GM18907 (cell line): ENCODE measurements around the gene ZFYVE28.

ENCODE experiments used
- ATAC-seq: cut with Tn5 transposase; IDR thresholded peaks from one replicate; pipeline ENCODE4 v1.9.1; 2021; ENCODE audit warnings: mild to moderate bottlenecking, moderate library complexity; ENCODE audit not compliant: unreplicated experiment

Gene ZFYVE28

DNA sequence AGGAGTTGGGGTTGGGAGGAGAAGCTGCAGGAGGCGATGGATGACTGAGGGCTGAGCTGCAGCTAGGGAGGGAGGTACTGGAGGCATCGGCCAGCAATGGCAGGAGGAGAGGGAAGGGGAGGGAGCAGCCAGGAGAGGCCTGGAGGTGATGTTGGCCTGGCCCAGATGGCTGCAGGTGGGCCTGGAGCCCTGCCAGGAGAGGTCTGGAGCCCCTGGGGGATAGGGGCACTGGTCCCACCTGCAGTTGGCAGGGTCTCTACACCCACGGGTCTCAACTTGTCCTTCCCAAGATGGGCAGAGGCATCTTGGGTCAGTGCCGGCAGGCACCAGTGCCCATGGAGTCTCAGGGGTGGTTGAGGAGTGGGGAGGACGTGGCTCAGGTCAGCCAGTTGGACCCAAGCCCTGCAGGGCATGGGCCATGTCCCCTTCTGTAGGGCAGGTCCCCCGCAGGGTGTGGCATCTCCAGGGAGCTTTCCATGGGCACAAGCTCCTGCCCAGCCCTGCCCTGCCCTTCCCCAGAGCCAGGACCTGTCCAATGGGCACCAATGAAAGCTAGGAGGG lies 153.9 kb downstream of the ZFYVE28 start:
- ATAC-seq, result no peak

DNA sequence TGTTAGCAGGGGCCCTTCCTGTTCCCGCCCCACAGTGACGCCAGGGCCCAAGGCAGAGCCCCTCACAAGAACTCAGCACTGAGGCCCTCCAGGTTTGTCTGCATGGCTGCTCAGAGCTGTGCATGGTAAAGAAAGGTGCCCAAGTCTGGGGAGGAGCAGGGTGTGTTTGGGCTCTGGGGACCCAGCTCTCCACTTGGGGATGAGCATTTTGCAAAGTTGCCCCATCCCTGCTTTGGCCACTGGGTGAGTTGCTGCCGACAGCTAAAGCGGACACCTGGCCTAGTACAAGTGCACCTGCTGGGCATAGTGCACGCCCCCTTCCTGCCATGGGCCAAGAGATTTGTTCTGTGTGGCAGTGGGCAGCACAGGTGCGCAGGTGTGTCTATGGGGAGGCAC lies 154.5 kb downstream of the ZFYVE28 start:
- ATAC-seq, result no peak

DNA sequence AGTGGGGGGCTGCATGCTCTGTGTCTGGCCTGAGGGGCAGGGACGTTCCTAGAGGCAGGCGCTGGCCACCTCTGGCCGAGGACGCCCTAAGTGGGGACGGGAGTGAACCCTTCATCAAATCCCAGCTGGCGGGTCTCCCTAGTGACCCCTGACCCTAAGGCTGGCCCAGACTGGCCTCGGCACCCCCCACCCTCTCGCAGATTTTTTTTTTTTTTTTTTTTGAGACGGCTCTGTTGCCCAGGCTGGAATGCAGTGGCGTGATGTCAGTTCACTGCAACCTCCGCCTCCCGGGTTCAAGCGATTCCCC lies 155.5 kb downstream of the ZFYVE28 start:
- ATAC-seq, result no peak

DNA sequence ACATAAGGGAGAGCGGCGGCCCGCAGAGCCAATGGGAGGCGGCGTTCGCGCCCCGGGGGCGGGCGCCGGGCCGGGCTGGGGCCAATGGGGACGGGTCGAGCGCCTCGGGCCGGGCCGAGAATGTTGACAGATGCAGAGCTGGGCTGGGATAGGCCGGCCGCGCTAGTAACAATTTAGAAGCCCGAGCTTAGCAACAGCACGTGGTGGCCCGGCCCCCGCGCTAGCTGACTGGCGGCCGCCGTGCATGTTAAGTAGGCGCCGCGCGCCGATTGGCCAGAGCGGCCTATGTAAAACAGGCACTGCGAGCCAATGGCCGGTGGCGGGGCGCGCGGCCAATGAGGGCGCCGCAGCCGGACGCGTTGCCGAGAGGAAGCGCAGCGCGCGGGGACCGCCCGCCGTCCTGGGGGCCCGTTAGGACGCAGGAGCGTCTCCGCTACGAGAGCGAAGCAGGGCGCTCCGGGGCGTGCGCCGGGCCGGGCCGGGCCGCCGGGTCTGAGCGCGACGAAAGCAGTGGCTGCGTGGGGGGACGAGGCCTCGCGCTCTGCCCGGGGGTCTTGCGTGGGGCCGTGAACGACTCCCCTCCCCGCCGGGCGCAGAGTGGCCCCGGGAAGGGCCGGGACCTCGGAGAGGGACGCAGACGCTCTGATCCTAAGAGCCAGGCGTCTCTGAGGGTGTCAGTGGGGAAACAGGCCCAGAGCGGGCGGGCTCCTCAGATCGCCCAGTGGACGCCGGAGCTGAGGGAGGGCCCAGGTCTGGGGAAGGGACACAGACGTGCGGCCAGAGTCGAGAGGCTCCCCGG lies 156.1 kb downstream of the ZFYVE28 start:
- ATAC-seq, result peak; percentile 91

DNA sequence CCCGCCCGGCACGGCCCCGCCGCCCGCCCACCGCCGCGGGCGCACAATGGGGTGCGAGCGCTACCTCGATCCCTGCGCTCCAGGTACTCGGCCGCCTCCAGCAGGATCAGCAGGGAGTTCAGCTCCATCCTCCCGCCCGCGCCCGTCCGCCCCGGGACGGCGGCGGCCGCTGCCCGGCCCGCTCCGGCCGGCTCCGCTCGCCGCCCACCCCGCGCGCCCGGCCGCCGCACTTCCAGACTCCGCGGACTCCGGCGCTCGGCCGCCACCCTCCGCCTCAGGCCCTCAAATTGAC lies 156.6 kb downstream of the ZFYVE28 start, which contains the start of gene MXD4:
Gene MXD4 (minus strand): TSS at position 257 of the 292 bp plus-strand sequence. CDS start 129 bp downstream, at position 128.
- no peak for ATAC-seq

- peak; percentile 31 for ATAC-seq
These were observed 157.2 kb downstream of the ZFYVE28 start for GRCh38 chr4:2261110-2261852.

DNA sequence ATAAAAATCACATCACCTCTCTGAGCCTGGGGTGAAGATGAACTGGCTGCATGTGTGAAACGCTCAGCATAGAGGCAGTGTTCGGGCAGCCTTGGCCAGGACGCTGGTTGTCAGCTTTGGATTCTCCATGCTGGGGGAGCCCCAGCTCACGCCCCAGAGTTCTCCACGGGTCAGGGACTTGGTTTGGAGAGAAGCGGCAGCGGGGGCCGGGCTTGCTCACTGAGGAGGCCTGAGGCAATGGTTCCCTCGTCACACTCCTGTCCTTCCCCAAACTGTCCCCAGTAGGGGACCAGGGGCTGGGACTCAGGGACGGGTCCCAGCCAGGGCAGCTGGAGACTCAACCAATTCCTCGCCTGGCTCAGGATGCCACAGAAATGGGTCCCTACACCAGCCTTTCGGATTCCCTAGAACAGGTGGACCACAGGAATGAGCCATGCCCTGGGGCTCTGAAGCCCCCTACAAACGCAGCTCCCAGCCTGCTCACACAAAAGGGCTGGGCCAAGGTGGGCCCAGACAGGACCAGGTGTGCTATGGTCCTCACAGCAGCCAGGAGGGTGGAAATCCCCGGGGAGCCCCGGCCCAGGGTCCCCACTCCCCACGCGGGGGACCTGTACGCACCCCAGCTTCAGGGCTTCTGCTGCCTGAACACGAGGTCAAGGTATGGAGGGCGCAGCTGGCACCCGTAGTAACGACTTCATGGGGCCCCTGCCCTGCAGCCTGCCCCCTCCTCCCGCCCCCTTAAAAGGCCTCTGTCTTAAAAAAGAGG lies 157.9 kb downstream of the ZFYVE28 start:
- no peak for ATAC-seq

DNA sequence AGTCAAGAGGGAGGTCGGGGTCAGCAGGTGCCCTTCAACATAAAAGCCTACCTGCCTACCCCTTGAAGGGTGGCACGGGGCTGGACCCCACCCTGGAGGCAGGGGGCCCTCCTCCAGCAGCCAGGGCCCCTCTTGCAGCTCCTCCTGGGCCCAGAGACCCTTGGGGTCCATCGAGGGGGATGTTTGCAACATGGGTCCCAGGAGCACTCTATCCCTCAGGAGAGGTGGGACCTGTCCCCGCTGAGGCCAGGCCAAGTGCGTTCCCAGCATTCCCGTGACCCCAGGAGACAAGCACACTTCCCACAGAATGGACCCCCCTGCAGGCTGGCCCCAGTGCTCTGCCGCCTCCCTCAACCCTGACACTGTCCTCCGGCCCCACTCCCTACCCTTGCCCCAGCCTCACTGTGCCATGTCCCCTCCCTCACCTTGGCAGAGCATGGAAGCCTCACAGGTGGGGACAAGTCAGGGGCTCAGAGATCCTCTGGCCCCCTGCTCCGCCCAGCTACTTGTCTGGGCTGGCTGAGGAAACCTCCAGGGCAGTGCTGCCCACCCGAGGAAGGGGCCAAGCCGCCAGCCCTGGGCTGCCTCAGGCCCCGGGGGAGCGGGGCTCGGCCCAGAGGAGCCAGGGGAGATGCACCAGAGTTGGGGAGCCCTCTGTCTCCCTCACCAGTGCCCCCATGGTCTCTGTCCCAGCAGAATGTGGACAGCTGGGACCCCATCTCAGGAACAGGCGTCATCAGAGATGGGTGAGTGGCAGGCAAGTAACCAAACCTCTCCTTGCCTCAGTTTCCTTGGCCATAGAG lies 158.7 kb downstream of the ZFYVE28 start:
- ATAC-seq, result no peak

GRCh38 chr4:2259036-2259540 lies 159.4 kb downstream of the ZFYVE28 start:
- ATAC-seq, result no peak

DNA sequence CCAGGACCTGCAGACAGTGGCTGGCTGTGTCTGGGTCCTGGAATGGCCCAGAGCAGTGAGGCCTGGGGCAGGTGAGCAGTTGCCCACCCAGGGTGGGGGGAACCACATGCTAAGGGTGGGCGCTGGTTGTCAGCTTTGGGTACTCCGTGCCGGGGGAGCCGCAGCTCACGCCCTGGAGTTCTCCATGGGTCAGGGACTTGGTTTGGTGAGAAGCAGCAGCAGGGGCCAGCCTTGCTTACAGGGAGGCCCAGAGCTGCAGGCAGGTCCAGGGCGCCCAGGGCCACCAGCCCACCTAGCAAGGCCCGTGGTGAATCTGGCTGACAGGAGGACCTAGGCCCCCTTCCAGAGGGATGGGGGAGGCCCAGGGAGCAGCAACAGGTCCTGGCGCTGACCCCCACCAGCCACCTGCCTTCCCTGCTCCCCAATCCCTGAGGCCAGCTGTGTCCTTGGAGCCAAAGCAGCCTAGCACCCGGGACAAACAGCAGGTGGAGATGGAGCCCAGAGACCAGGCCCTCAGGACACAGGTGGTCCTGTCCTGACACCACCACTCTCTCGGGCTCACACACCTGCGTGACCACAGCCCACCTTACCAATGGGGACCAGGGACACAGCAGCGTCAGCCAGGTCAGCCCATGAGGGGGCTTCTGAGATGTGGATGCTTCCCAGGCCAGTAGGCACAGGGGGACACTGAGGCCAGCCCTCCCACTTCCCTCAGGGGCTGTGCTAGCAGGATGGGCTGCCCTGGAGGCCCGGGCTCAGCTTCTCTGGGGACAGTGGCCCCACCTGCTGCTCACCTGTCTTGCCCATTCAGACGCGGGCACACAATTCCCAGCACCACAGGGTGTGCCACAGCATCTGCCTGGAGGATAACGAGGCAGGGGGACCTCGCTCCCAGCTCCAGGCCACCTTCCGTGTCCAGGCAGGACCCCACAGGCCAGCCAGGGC lies 160.1 kb downstream of the ZFYVE28 start:
- ATAC-seq, result no peak

- ATAC-seq, result no peak
These were observed 160.9 kb downstream of the ZFYVE28 start for GRCh38 chr4:2257361-2258081.

GRCh38 chr4:2256781-2257191 lies 161.7 kb downstream of the ZFYVE28 start:
- no peak for ATAC-seq

DNA sequence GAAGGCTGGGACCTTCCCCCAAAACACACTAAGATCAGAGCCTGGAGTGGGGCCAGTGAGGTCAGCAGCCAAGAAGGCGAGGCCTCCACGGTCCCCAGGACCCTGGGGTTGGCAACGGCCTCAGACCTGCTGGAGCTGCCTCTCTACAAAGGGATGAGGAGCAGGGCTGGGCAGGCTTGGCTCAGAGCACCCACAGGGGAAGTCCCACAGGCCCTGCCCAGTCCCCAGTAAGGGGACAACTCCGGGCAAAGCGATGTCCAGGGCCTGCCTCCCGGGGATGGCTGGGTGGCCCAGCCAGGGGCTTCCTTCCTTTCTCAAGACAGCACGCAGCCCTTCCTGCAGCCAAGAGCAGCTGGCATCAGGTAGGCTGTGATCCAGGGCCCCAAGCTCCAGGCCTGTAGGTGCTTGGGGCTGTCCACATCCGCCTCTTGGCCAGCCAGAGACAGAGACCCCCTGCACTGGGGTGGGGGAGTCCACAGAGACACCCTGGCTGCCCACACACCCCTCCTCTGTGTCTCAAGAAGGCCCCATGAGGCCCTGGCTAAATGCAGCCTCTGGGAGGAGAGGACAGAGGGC lies 162.2 kb downstream of the ZFYVE28 start:
- no peak for ATAC-seq

GRCh38 chr4:2255501-2256155 lies 162.8 kb downstream of the ZFYVE28 start:
- no peak for ATAC-seq

GRCh38 chr4:2254665-2255500 lies 163.6 kb downstream of the ZFYVE28 start:
- no peak for ATAC-seq

GRCh38 chr4:2253160-2254084 lies 165.0 kb downstream of the ZFYVE28 start:
- no peak for ATAC-seq
